PC-3 (cell line): ENCODE results near the gene PARP1. TPM values are rescaled to one million over a fixed set of nuclear protein-coding genes. Genes with fewer than 3 reads are reported as not detected.
"Not testable (repeated sequence)": the region's sequence is repeated elsewhere in the genome, so short reads cannot be mapped to it uniquely, and the experiment has no call there.

Experiments used
- ATAC-seq: fragments of 200-7000 bp; cut with Tn5 transposase; 2 replicates; pipeline ENCODE4 v1.9.1; 2020; ENCODE audit warnings: mild to moderate bottlenecking, moderate library complexity
- BruUV-seq: library from RNA; stranded (reverse); fragments of 400-500 nt; replicated peaks from 2 replicates; lab custom pipeline; 2021; lab: Mats Ljungman, UMichigan
- CTCF ChIA-PET: fragments of 300-600 bp; sonication (Branson Sonifier 250); formaldehyde crosslinking; loops from one replicate; lab custom pipeline; 2022; ENCODE audit warnings: antibody characterized with exemption; lab: Charles Lee
- POLR2A ChIA-PET: fragments of 300-600 bp; sonication (Branson Sonifier 250); formaldehyde crosslinking; loops from one replicate; lab custom pipeline; 2022; ENCODE audit warnings: antibody characterized with exemption; ENCODE audit not compliant: unreplicated experiment; lab: Charles Lee
- DNase-seq: peaks from one replicate; pipeline ENCODE4 v3.0.0-alpha.2; 2015
- H2AFZ ChIP-seq: fragments of 300-600 bp; sonication (generic); 2 replicates; pipeline ENCODE4 v1.6.0; 2016; ENCODE audit warnings: antibody characterized with exemption, low read length
- H3F3A ChIP-seq: fragments of 300-600 bp; sonication (generic); one replicate; pipeline ENCODE4 v1.6.0; 2017; ENCODE audit warnings: antibody characterized with exemption, low read length, control low read depth, mild to moderate bottlenecking; ENCODE audit not compliant: unreplicated experiment
- H3K27ac ChIP-seq: fragments of 300-600 bp; sonication (generic); 2 replicates; pipeline ENCODE4 v1.5.1; 2016; ENCODE audit warnings: mild to moderate bottlenecking, low read length
- H3K27me3 ChIP-seq: fragments of 300-600 bp; sonication (generic); 2 replicates; pipeline ENCODE4 v1.6.1; 2016; ENCODE audit warnings: low read length, mixed read lengths
- H3K36me3 ChIP-seq: fragments of 300-600 bp; sonication (generic); 2 replicates; pipeline ENCODE4 v1.6.1; 2016; ENCODE audit warnings: low read depth, mixed run types, low read length, mixed read lengths
- H3K4me1 ChIP-seq: fragments of 300-600 bp; sonication (generic); 2 replicates; pipeline ENCODE4 v1.5.1; 2016; ENCODE audit warnings: low read length; ENCODE audit not compliant: insufficient read depth
- H3K4me2 ChIP-seq: fragments of 300-600 bp; sonication (generic); 2 replicates; pipeline ENCODE4 v1.6.0; 2016; ENCODE audit warnings: low read length
- H3K4me3 ChIP-seq: fragments of 300-600 bp; sonication (generic); 2 replicates; pipeline ENCODE4 v1.5.1; 2016; ENCODE audit warnings: mild to moderate bottlenecking, low read length, mixed read lengths
- H3K79me2 ChIP-seq: fragments of 300-600 bp; sonication (generic); 2 replicates; pipeline ENCODE4 v1.6.1; 2017; ENCODE audit warnings: low read length, mixed read lengths
- H3K9ac ChIP-seq: fragments of 300-600 bp; sonication (generic); 2 replicates; pipeline ENCODE4 v1.6.0; 2016; ENCODE audit warnings: mild to moderate bottlenecking, low read length
- H3K9me2 ChIP-seq: fragments of 300-600 bp; sonication (generic); replicated peaks from 2 replicates; pipeline ENCODE4 v1.6.1; 2016; ENCODE audit warnings: mixed run types, low read length, mixed read lengths
- H3K9me3 ChIP-seq: fragments of 300-600 bp; sonication (generic); 2 replicates; pipeline ENCODE4 v1.6.1; 2016; ENCODE audit warnings: low read length, mixed read lengths
- H4K20me1 ChIP-seq: fragments of 300-600 bp; sonication (generic); 2 replicates; pipeline ENCODE4 v1.6.1; 2016; ENCODE audit warnings: low read length, mixed read lengths
- EZH2 ChIP-seq: fragments of 300-600 bp; sonication (generic); IDR thresholded peaks from one replicate; pipeline ENCODE4 v1.6.1; 2017; ENCODE audit warnings: antibody characterized with exemption, mild to moderate bottlenecking, low read length; ENCODE audit not compliant: unreplicated experiment
- EZH2phosphoT487 ChIP-seq: fragments of 300-600 bp; sonication (generic); IDR thresholded peaks from 2 replicates; pipeline ENCODE4 v1.6.1; 2018; ENCODE audit warnings: mild to moderate bottlenecking, antibody characterized with exemption, low read length, borderline replicate concordance
- intact Hi-C: fragments of 100-400 bp; cut with micrococcal nuclease; formaldehyde crosslinking; loops from 2 replicates; pipeline ENCODE4 v1.9.0; 2023
- total RNA-seq: library from RNA; depleted of rRNA; stranded (reverse); fragments of >200 nt; gene quantifications from 2 replicates; pipeline ENCODE4 v1.2.3, GENCODE V29; 2014
- TF ChIP-seq, protein P1 (sequence below): fragments of 300-600 bp; sonication (generic); conservative IDR thresholded peaks from 2 replicates; pipeline ENCODE4 v1.5.1; 2017; ENCODE audit warnings: antibody characterized with exemption, low read depth, mild to moderate bottlenecking, low read length

Gene PARP1
- total RNA-seq, 1 experiment from 2014 or later, result 538 TPM

DNA sequence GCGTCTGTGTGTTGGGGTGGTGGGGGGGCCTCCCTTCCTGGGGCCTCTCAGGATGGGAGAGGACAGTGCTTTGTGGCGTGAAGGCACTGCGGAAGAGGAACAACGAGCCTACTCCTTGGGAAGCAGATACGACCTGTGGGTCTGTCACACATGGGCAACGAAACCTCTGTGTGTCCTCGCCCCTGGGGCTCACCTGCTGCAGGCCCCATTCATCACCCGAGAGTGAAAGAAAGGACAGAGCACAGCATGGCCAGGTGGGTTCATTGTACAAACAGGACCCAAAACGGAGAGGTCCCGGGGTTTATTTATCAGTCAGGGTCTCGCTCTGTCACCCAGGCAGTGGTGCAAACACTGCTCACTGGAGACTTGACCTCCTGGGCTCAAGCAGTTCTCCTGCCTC lies 58.8 kb downstream of the PARP1 start:
- no TSS peak for BruUV-seq
- no peaks in the 10 kb centered on the region for H3K36me3 ChIP-seq
- CTCF ChIA-PET, result no interaction called here
- H3K9ac ChIP-seq, result no peak overlapping the region
- POLR2A ChIA-PET, result no interaction called here
- no peaks in the 10 kb centered on the region for H3K79me2 ChIP-seq
- ATAC-seq (no peak), DNase-seq (no peak)
- no peaks in the 10 kb centered on the region for H3K9me2 ChIP-seq
- no peak overlapping the region for H3K4me3 ChIP-seq
- H3F3A ChIP-seq, result no peaks in the 10 kb centered on the region
- H3K4me1 ChIP-seq, result no peaks in the 10 kb centered on the region
- TF ChIP-seq EZH2phosphoT487 (no peak), EZH2 (no peak)
- TF ChIP-seq, protein P1, sequence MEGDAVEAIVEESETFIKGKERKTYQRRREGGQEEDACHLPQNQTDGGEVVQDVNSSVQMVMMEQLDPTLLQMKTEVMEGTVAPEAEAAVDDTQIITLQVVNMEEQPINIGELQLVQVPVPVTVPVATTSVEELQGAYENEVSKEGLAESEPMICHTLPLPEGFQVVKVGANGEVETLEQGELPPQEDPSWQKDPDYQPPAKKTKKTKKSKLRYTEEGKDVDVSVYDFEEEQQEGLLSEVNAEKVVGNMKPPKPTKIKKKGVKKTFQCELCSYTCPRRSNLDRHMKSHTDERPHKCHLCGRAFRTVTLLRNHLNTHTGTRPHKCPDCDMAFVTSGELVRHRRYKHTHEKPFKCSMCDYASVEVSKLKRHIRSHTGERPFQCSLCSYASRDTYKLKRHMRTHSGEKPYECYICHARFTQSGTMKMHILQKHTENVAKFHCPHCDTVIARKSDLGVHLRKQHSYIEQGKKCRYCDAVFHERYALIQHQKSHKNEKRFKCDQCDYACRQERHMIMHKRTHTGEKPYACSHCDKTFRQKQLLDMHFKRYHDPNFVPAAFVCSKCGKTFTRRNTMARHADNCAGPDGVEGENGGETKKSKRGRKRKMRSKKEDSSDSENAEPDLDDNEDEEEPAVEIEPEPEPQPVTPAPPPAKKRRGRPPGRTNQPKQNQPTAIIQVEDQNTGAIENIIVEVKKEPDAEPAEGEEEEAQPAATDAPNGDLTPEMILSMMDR, result no peak
- H3K27ac ChIP-seq, result no peak overlapping the region
- no peaks in the 10 kb centered on the region for H4K20me1 ChIP-seq
- intact Hi-C loops, result no loop called here
- no peaks in the 10 kb centered on the region for H3K27me3 ChIP-seq
- no peak overlapping the region for H2AFZ ChIP-seq
- no peak overlapping the region for H3K4me2 ChIP-seq
- no peaks in the 10 kb centered on the region for H3K9me3 ChIP-seq

DNA sequence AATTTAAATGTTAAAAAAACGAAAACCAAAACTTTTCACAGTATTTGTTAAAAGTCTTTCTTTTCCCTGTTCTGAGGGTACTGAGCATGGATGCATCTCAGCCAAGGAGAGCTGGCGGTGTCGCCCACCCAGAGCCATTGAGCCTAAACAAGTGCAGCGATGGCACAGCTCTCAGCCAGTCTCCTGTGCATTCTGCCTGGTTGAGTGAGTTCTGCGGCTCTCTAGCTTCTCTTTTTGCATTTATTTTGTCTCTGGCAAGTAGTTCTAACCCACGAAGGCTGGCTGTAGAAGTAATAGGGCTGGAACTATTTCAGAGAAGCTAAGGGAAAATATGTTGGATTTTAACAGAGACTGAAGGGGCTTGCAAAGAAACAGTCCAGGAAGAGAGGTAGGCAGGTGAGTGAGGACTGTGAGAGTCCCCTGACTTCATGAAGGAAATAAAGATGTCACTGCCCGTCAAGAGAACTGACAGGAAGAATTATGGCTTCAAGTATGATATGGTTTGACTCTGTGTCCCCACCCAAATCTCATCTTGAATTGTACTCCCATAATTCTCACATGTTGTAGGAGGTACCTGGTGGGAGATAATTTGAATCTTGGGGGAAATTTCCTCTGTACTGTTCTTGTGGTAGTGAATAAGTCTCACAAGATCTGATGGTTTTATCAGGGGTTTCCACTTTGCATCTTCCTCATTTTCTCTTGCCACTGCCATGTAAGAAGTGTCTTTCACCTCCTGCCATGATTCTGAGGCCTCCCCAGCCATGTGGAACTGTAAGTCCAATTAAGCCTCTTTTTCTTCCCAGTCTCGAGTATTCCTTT lies 63.2 kb downstream of the PARP1 start:
- H3K27me3 ChIP-seq, result no peaks in the 10 kb centered on the region
- no peak for ATAC-seq
- H3K9ac ChIP-seq, result no peak overlapping the region
- H3K9me2 ChIP-seq, result no peaks in the 10 kb centered on the region
- no peak overlapping the region for H2AFZ ChIP-seq
- no TSS peak for BruUV-seq
- H4K20me1 ChIP-seq, result no peaks in the 10 kb centered on the region
- TF ChIP-seq, protein P1, result no peak
- TF ChIP-seq EZH2phosphoT487, result no peak
- no peak for TF ChIP-seq EZH2
- H3F3A ChIP-seq, result no peaks in the 10 kb centered on the region
- ChIA-PET POLR2A (no interaction called here), CTCF (no interaction called here)
- H3K4me1 ChIP-seq, result no peaks in the 10 kb centered on the region
- H3K27ac ChIP-seq, result no peak overlapping the region
- no peaks in the 10 kb centered on the region for H3K79me2 ChIP-seq
- no peak for DNase-seq
- H3K36me3 ChIP-seq, result no peaks in the 10 kb centered on the region
- H3K4me2 ChIP-seq, result no peak overlapping the region
- no peaks in the 10 kb centered on the region for H3K9me3 ChIP-seq
- intact Hi-C loops, result no loop called here
- no peak overlapping the region for H3K4me3 ChIP-seq

DNA sequence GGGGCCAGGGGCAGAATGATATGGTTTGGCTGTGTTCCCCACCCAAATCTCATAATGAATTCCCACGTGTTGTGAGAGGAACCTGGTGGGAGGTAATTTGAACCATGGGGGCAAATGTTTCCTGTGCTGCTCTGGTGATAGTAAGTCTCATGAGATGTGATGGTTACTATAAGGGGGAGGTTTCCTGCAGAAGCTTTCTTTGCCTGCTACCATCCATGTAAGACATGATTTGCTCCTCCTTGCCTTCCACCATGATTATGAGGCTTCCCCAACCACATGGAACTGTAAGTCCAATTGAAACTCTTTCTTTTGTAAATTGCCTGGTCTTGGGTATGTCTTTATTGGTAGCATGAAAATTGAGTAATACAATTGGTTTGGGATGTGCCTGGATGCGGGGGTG lies 65.2 kb downstream of the PARP1 start:
- Histone ChIP-seq H3K9me2 (no peaks in the 10 kb centered on the region), H3F3A (no peaks in the 10 kb centered on the region), H3K79me2 (no peaks in the 10 kb centered on the region), H3K9me3 (no peaks in the 10 kb centered on the region), H3K9ac (no peak overlapping the region), H3K4me1 (no peaks in the 10 kb centered on the region), H2AFZ (no peak overlapping the region), H3K4me2 (no peak overlapping the region), H4K20me1 (no peaks in the 10 kb centered on the region), H3K36me3 (no peaks in the 10 kb centered on the region), H3K27ac (no peak overlapping the region), H3K27me3 (no peaks in the 10 kb centered on the region), H3K4me3 (no peak overlapping the region)
- no TSS peak for BruUV-seq
- TF ChIP-seq EZH2, result no peak
- TF ChIP-seq, protein P1, result no peak
- TF ChIP-seq EZH2phosphoT487, result no peak
- intact Hi-C loops, result no loop called here
- ATAC-seq, result no peak
- ChIA-PET CTCF (no interaction called here), POLR2A (no interaction called here)
- no peak for DNase-seq

DNA sequence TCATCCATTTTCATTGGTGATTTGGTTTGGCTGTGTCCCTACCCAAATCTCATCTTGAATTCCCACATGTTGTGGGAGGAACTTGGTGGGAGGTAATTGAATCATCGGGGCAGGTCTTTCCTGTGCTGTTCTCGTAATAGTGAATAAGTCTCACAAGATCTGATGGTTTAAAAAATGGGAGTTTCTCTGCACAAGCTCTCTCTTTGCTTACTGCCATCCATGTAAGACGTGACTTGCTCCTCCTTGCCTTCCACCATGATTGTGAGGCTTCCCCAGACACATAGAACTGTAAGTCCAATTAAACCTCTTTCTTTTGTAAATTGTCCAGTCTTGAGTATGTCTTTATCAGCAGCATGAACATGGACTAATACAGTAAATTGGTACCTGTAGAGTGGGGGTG lies 67.8 kb downstream of the PARP1 start:
- H3F3A ChIP-seq, intact Hi-C loops, ATAC-seq, H2AFZ ChIP-seq, H3K4me3 ChIP-seq, BruUV-seq, DNase-seq, H3K4me1 ChIP-seq, H4K20me1 ChIP-seq, CTCF ChIA-PET, H3K36me3 ChIP-seq, H3K4me2 ChIP-seq, H3K9me3 ChIP-seq, H3K27ac ChIP-seq, H3K27me3 ChIP-seq, POLR2A ChIA-PET, H3K9ac ChIP-seq, H3K79me2 ChIP-seq, H3K9me2 ChIP-seq: not testable (repeated sequence)
